Measurements from ENCODE around the gene CARS2.

CARS2 gene

GRCh38 chr13:110630566-110631119 is 75.3 kb downstream of the CARS2 start:
- Histone ChIP-seq H3K9ac (ENCODE audit: insufficient read length) (no peak overlapping the region), H3K36me3 (ENCODE audit: insufficient read depth, low read length) (peaks cover 32% of the 10 kb centered on the region; the same call in 1 of the 2 replicates)
- no peak for TF ChIP-seq FOXP2 (optimal IDR thresholded peaks at IDR 0.05; ENCODE audit: control extremely low read depth, extremely low read length, insufficient read depth)
- TF ChIP-seq EZH2 (IDR thresholded peaks at IDR 0.05), result no peak
- TF ChIP-seq POLR2AphosphoS5 (IDR thresholded peaks at IDR 0.05; ENCODE audit: borderline replicate concordance, low read depth, low read length), result no peak

GRCh38 chr13:110629735-110630134 is 76.2 kb downstream of the CARS2 start:
- H3K27ac ChIP-seq, result no peak overlapping the region

More at GRCh38 chr13:110630566-110631119, 75.3 kb downstream of the CARS2 start:
- H3K9me3 ChIP-seq (ENCODE audit: low read depth, low read length), result no peaks in the 10 kb centered on the region
- no peak overlapping the region for H3K4me3 ChIP-seq
- DNase-seq (ENCODE audit: low read depth, low spot score), result no peak
- H3K27ac ChIP-seq, result no peak overlapping the region

GRCh38 chr13:110628952-110629701 is 76.8 kb downstream of the CARS2 start:
- Histone ChIP-seq H3K4me3 (no peak overlapping the region), H3K9ac (ENCODE audit: insufficient read length) (no peak overlapping the region), H3K27ac (no peak overlapping the region), H3K9me3 (ENCODE audit: low read depth, low read length) (no peaks in the 10 kb centered on the region), H3K36me3 (ENCODE audit: insufficient read depth, low read length) (peaks cover 18% of the 10 kb centered on the region; the same call in 1 of the 2 replicates)
- DNase-seq (ENCODE audit: low read depth, low spot score), result no peak
- TF ChIP-seq POLR2AphosphoS5 (IDR thresholded peaks at IDR 0.05; ENCODE audit: borderline replicate concordance, low read depth, low read length), result no peak
- no peak for TF ChIP-seq EZH2 (IDR thresholded peaks at IDR 0.05)
- no peak for TF ChIP-seq FOXP2 (optimal IDR thresholded peaks at IDR 0.05; ENCODE audit: control extremely low read depth, extremely low read length, insufficient read depth)

More at GRCh38 chr13:110629735-110630134, 76.2 kb downstream of the CARS2 start:
- no peaks in the 10 kb centered on the region for H3K9me3 ChIP-seq (ENCODE audit: low read depth, low read length)
- peaks cover 23% of the 10 kb centered on the region; the same call in 1 of the 2 replicates for H3K36me3 ChIP-seq (ENCODE audit: insufficient read depth, low read length)
- H3K4me3 ChIP-seq, result no peak overlapping the region
- no peak overlapping the region for H3K9ac ChIP-seq (ENCODE audit: insufficient read length)
- TF ChIP-seq FOXP2 (optimal IDR thresholded peaks at IDR 0.05; ENCODE audit: control extremely low read depth, extremely low read length, insufficient read depth) (no peak), EZH2 (IDR thresholded peaks at IDR 0.05) (no peak), POLR2AphosphoS5 (IDR thresholded peaks at IDR 0.05; ENCODE audit: borderline replicate concordance, low read depth, low read length) (no peak)
- DNase-seq (ENCODE audit: low read depth, low spot score), result no peak

DNA sequence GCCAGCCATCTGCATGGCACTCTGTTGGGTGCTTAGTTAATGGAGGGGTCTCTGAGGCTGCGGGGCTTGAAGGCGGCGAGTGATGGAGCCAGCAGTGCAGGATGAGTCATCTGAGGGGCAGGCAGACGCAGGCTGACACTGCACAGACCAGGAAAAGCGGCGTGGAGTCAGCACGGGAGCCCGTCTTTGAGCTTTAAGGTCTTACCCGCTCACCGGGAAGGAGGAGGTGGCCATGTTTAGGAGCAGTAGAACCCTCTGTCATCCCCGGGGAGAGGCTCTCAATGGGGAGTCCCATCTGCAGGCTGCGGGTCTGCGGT is 77.5 kb downstream of the CARS2 start:
- no peaks in the 10 kb centered on the region for H3K9me3 ChIP-seq (ENCODE audit: low read depth, low read length)
- peaks cover 18% of the 10 kb centered on the region; the same call in 1 of the 2 replicates for H3K36me3 ChIP-seq (ENCODE audit: insufficient read depth, low read length)
- no peak overlapping the region for H3K4me3 ChIP-seq
- TF ChIP-seq EZH2 (IDR thresholded peaks at IDR 0.05), result no peak
- TF ChIP-seq POLR2AphosphoS5 (IDR thresholded peaks at IDR 0.05; ENCODE audit: borderline replicate concordance, low read depth, low read length), result no peak
- TF ChIP-seq FOXP2 (optimal IDR thresholded peaks at IDR 0.05; ENCODE audit: control extremely low read depth, extremely low read length, insufficient read depth), result no peak
- DNase-seq (ENCODE audit: low read depth, low spot score), result no peak
- H3K9ac ChIP-seq (ENCODE audit: insufficient read length), result no peak overlapping the region
- H3K27ac ChIP-seq, result no peak overlapping the region

DNA sequence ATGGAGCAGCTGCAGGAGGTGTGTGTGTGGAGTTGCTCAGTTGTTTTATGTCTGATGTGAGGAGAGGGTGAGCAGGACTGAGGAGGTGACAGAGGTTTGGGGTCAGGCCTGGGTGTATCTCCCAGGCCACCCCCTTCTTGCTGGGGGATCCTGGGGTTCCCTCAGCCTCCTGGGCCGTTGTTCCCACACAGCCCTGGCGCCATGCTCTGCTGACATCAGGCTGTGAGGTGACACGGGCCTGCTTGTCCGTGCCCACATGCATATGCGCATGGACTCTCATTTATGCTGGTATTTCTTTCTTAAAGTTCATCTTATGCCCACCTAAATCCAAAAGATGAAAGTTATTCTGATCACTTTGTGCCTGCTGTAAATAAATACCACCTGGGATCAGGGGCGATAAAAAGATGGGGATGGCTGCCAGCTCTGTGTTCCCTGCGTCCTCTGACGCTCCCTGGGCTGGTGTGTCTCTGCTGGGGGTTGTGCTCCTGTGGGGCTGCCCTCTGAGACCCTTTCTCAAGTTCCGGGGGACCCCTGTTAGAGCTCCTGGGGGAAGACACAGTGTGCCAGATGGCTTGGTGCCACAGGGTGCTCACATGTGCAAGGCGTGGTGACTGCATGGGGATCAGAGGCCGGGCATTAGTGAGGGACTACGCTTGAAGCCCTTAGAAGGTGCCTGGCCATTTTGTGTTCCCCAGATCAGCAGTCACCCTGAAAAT is 78.0 kb downstream of the CARS2 start:
- no peak for DNase-seq (ENCODE audit: low read depth, low spot score)
- TF ChIP-seq POLR2AphosphoS5 (IDR thresholded peaks at IDR 0.05; ENCODE audit: borderline replicate concordance, low read depth, low read length), result no peak
- TF ChIP-seq FOXP2 (optimal IDR thresholded peaks at IDR 0.05; ENCODE audit: control extremely low read depth, extremely low read length, insufficient read depth), result no peak
- no peak for TF ChIP-seq EZH2 (IDR thresholded peaks at IDR 0.05)
- no peaks in the 10 kb centered on the region for H3K9me3 ChIP-seq (ENCODE audit: low read depth, low read length)
- H3K27ac ChIP-seq, result no peak overlapping the region
- no peak overlapping the region for H3K4me3 ChIP-seq
- H3K36me3 ChIP-seq (ENCODE audit: insufficient read depth, low read length), result peaks cover 18% of the 10 kb centered on the region; the same call in 1 of the 2 replicates
- no peak overlapping the region for H3K9ac ChIP-seq (ENCODE audit: insufficient read length)

GRCh38 chr13:110627351-110627750 is 78.6 kb downstream of the CARS2 start:
- DNase-seq (ENCODE audit: low read depth, low spot score), result no peak
- no peak overlapping the region for H3K9ac ChIP-seq (ENCODE audit: insufficient read length)
- no peak for TF ChIP-seq FOXP2 (optimal IDR thresholded peaks at IDR 0.05; ENCODE audit: control extremely low read depth, extremely low read length, insufficient read depth)
- TF ChIP-seq POLR2AphosphoS5 (IDR thresholded peaks at IDR 0.05; ENCODE audit: borderline replicate concordance, low read depth, low read length), result no peak
- TF ChIP-seq EZH2 (IDR thresholded peaks at IDR 0.05), result no peak
- no peak overlapping the region for H3K4me3 ChIP-seq
- no peaks in the 10 kb centered on the region for H3K9me3 ChIP-seq (ENCODE audit: low read depth, low read length)
- no peak overlapping the region for H3K27ac ChIP-seq
- peaks cover 22% of the 10 kb centered on the region; the same call in 1 of the 2 replicates for H3K36me3 ChIP-seq (ENCODE audit: insufficient read depth, low read length)

- peaks cover 26% of the 10 kb centered on the region; the same call in 1 of the 2 replicates for H3K36me3 ChIP-seq (ENCODE audit: insufficient read depth, low read length)
- no peak for TF ChIP-seq POLR2AphosphoS5 (IDR thresholded peaks at IDR 0.05; ENCODE audit: borderline replicate concordance, low read depth, low read length)
- DNase-seq (ENCODE audit: low read depth, low spot score), result no peak
- no peak overlapping the region for H3K4me3 ChIP-seq
- H3K27ac ChIP-seq, result no peak overlapping the region
- no peak overlapping the region for H3K9ac ChIP-seq (ENCODE audit: insufficient read length)
- no peaks in the 10 kb centered on the region for H3K9me3 ChIP-seq (ENCODE audit: low read depth, low read length)
Observed at GRCh38 chr13:110626521-110626920, 79.4 kb downstream of the CARS2 start.

GRCh38 chr13:110625771-110626321 is 80.1 kb downstream of the CARS2 start:
- Histone ChIP-seq H3K9me3 (ENCODE audit: low read depth, low read length) (no peaks in the 10 kb centered on the region), H3K4me3 (no peak overlapping the region), H3K36me3 (ENCODE audit: insufficient read depth, low read length) (peaks cover 20% of the 10 kb centered on the region; the same call in 1 of the 2 replicates), H3K27ac (no peak overlapping the region), H3K9ac (ENCODE audit: insufficient read length) (no peak overlapping the region)
- no peak for DNase-seq (ENCODE audit: low read depth, low spot score)
- TF ChIP-seq FOXP2 (optimal IDR thresholded peaks at IDR 0.05; ENCODE audit: control extremely low read depth, extremely low read length, insufficient read depth) (no peak), EZH2 (IDR thresholded peaks at IDR 0.05) (no peak), POLR2AphosphoS5 (IDR thresholded peaks at IDR 0.05; ENCODE audit: borderline replicate concordance, low read depth, low read length) (no peak)

All from SK-N-MC (cell line).